GM19023 (cell line): ENCODE data around the gene PHRF1.

Experiments used
- ATAC-seq: cut with Tn5 transposase; IDR thresholded peaks from one replicate; pipeline ENCODE4 v1.9.1; 2021; ENCODE audit warnings: mild to moderate bottlenecking, moderate library complexity; ENCODE audit not compliant: unreplicated experiment

Gene PHRF1

GRCh38 chr11:556662-557256 is 19.5 kb upstream of the PHRF1 start:
- no peak for ATAC-seq

- ATAC-seq = no peak
Measured at GRCh38 chr11:557328-558132, 18.7 kb upstream of the PHRF1 start.

GRCh38 chr11:558503-558902 is 17.8 kb upstream of the PHRF1 start:
- ATAC-seq = no peak

- no peak for ATAC-seq
Measured at GRCh38 chr11:559020-559620, 17.1 kb upstream of the PHRF1 start.

GRCh38 chr11:559712-560304 is 16.5 kb upstream of the PHRF1 start:
- ATAC-seq = no peak

- peak; percentile 69 for ATAC-seq
Measured at GRCh38 chr11:560305-561147, 15.7 kb upstream of the PHRF1 start, which contains the start of the genes LMNTD2 and RASSF7. TSS of gene LMNTD2 (minus strand) at chr11:560738. CDS start at chr11:560716, 22 bp downstream. TSS of gene RASSF7 (plus strand) at chr11:560970. CDS start at chr11:561769, 799 bp downstream.

GRCh38 chr11:561148-562003 is 14.9 kb upstream of the PHRF1 start:
- ATAC-seq = peak; percentile 30

GRCh38 chr11:562046-562645 is 14.1 kb upstream of the PHRF1 start:
- ATAC-seq = no peak

- ATAC-seq = no peak
Measured at GRCh38 chr11:563066-563811, 13.0 kb upstream of the PHRF1 start.

GRCh38 chr11:563812-564578 is 12.3 kb upstream of the PHRF1 start:
- ATAC-seq = no peak

GRCh38 chr11:565921-566509 is 10.3 kb upstream of the PHRF1 start:
- no peak for ATAC-seq

- ATAC-seq = no peak
Measured at GRCh38 chr11:567011-567628, 9.2 kb upstream of the PHRF1 start.

- ATAC-seq = no peak
Measured at GRCh38 chr11:567629-568292, 8.5 kb upstream of the PHRF1 start.

GRCh38 chr11:568306-569157 is 7.7 kb upstream of the PHRF1 start:
- peak; percentile 86 for ATAC-seq

GRCh38 chr11:569158-569885 is 6.9 kb upstream of the PHRF1 start:
- peak; percentile 5 for ATAC-seq
